Calu3 (cell line): Measurements from ENCODE around the gene CDC34. TPM values are rescaled to one million over a fixed set of nuclear protein-coding genes. Genes with fewer than 3 reads are reported as not detected.

Experiments
- BruUV-seq: library from RNA; stranded (reverse); fragments of 400-500 nt; replicated peaks from 2 replicates; lab custom pipeline; 2021; lab: Mats Ljungman, UMichigan
- CTCF ChIA-PET: fragments of 300-600 bp; sonication (Branson Sonifier 250); formaldehyde crosslinking; loops from one replicate; lab custom pipeline; 2022; ENCODE audit warnings: antibody characterized with exemption; lab: Charles Lee
- DNase-seq: peaks from one replicate; pipeline ENCODE4 v3.0.0; 2022
- H3K27ac Mint-ChIP-seq: one replicate; pipeline ENCODE4 v1.8.0; 2022; ENCODE audit warnings: mixed read lengths; ENCODE audit not compliant: unreplicated experiment
- H3K27me3 Mint-ChIP-seq: one replicate; pipeline ENCODE4 v1.8.0; 2022; ENCODE audit warnings: mixed read lengths; ENCODE audit not compliant: unreplicated experiment
- H3K36me3 Mint-ChIP-seq: one replicate; pipeline ENCODE4 v1.8.0; 2022; ENCODE audit warnings: mild to moderate bottlenecking, moderate library complexity, mixed read lengths; ENCODE audit not compliant: insufficient read depth, unreplicated experiment
- H3K4me1 Mint-ChIP-seq: one replicate; pipeline ENCODE4 v1.8.0; 2022; ENCODE audit warnings: mild to moderate bottlenecking, low read depth, mixed read lengths; ENCODE audit not compliant: unreplicated experiment
- H3K4me3 Mint-ChIP-seq: one replicate; pipeline ENCODE4 v1.8.0; 2022; ENCODE audit warnings: mild to moderate bottlenecking, low read depth, moderate library complexity, mixed read lengths; ENCODE audit not compliant: unreplicated experiment
- H3K9me3 Mint-ChIP-seq: one replicate; pipeline ENCODE4 v1.8.0; 2022; ENCODE audit warnings: low read depth, mixed read lengths; ENCODE audit not compliant: unreplicated experiment
- CTCF ChIP-seq: fragments of 200-600 bp; IDR thresholded peaks from one replicate; pipeline ENCODE4 v1.8.0; 2022; ENCODE audit warnings: antibody characterized with exemption; ENCODE audit not compliant: unreplicated experiment
- intact Hi-C: fragments of 100-400 bp; cut with micrococcal nuclease; formaldehyde crosslinking; loops from one replicate; pipeline ENCODE4 v1.10.0; 2022; ENCODE audit not compliant: unreplicated experiment
- total RNA-seq: library from RNA; stranded (reverse); gene quantifications from 2 replicates; pipeline ENCODE4 v1.2.3, GENCODE V29; 2022

The CDC34 gene
- total RNA-seq, 1 experiment from 2014 or later = 50.6 TPM

- BruUV-seq = no TSS peak
- Mint-ChIP-seq H3K27me3 (no peaks in the 10 kb centered on the region), H3K4me3 (peak overlapping the region; percentile 74), H3K36me3 (peaks cover 33% of the 10 kb centered on the region), H3K4me1 (peaks cover 9% of the 10 kb centered on the region), H3K9me3 (no peaks in the 10 kb centered on the region), H3K27ac (no peak overlapping the region)
- CTCF ChIA-PET = interaction anchor here (1.0 to 1.1 kb wide), 2 partner anchors 20 to 21 kb away, joined by 3 read pairs; no protein-coding TSS in a partner anchor
- intact Hi-C loops = no loop called here
- DNase-seq = peak; percentile 89
- TF ChIP-seq CTCF = no peak
Measured at GRCh38 chr19:531009-531752, 379 bp upstream of the CDC34 start.

GRCh38 chr19:532561-533363 is 1.2 kb downstream of the CDC34 start:
- intact Hi-C loops = no loop called here
- H3K27ac Mint-ChIP-seq = no peak overlapping the region

GRCh38 chr19:533364-534058 is 2.0 kb downstream of the CDC34 start:
- DNase-seq = no peak
- intact Hi-C loops = no loop called here
- Mint-ChIP-seq H3K4me3 (peak overlapping the region; percentile 74), H3K36me3 (peaks cover 42% of the 10 kb centered on the region), H3K4me1 (peaks cover 9% of the 10 kb centered on the region), H3K27ac (no peak overlapping the region), H3K9me3 (no peaks in the 10 kb centered on the region), H3K27me3 (no peaks in the 10 kb centered on the region)
- BruUV-seq = no TSS peak
- CTCF ChIA-PET = interaction anchor here (0.7 kb wide), 1 partner anchor 23 kb away, joined by 3 read pairs; no protein-coding TSS in a partner anchor
- TF ChIP-seq CTCF = no peak

More at GRCh38 chr19:532561-533363, 1.2 kb downstream of the CDC34 start:
- peaks cover 39% of the 10 kb centered on the region for H3K36me3 Mint-ChIP-seq
- BruUV-seq = TSS peak; percentile 46
- CTCF ChIA-PET = interaction anchor here (1.0 kb wide), 1 partner anchor 22 kb away, joined by 3 read pairs; no protein-coding TSS in a partner anchor
- H3K9me3 Mint-ChIP-seq = no peaks in the 10 kb centered on the region
- H3K27me3 Mint-ChIP-seq = no peaks in the 10 kb centered on the region
- peak; percentile 48 for DNase-seq
- peak; percentile 18 for TF ChIP-seq CTCF
- peaks cover 9% of the 10 kb centered on the region for H3K4me1 Mint-ChIP-seq
- peak overlapping the region; percentile 74 for H3K4me3 Mint-ChIP-seq

GRCh38 chr19:534088-534487 is 2.5 kb downstream of the CDC34 start:
- Mint-ChIP-seq H3K27ac (no peak overlapping the region), H3K36me3 (peaks cover 47% of the 10 kb centered on the region), H3K9me3 (no peaks in the 10 kb centered on the region), H3K4me1 (peaks cover 9% of the 10 kb centered on the region), H3K27me3 (no peaks in the 10 kb centered on the region), H3K4me3 (peak overlapping the region; percentile 74)
- no TSS peak for BruUV-seq
- intact Hi-C loops = no loop called here
- no peak for DNase-seq
- no peak for TF ChIP-seq CTCF
- CTCF ChIA-PET = interaction anchor here (0.7 kb wide), 1 partner anchor 23 kb away, joined by 3 read pairs; no protein-coding TSS in a partner anchor
